GM19240 (cell line): ENCODE data around the gene FRAT1.
"Not testable (repeated sequence)": the region's sequence is repeated elsewhere in the genome, so short reads cannot be mapped to it uniquely, and the experiment has no call there.

Experiments used
- DNase-seq: peaks from one replicate; pipeline ENCODE4 v3.0.0; 2011; ENCODE audit warnings: low spot score; ENCODE audit not compliant: insufficient read length

The FRAT1 gene, protein sequence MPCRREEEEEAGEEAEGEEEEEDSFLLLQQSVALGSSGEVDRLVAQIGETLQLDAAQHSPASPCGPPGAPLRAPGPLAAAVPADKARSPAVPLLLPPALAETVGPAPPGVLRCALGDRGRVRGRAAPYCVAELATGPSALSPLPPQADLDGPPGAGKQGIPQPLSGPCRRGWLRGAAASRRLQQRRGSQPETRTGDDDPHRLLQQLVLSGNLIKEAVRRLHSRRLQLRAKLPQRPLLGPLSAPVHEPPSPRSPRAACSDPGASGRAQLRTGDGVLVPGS

GRCh38 chr10:97318772-97319651 is at the start of gene FRAT1:
Gene FRAT1 (plus strand): TSS chr10:97319271. CDS start chr10:97319454, 183 bp downstream.
- no peak for DNase-seq

DNA sequence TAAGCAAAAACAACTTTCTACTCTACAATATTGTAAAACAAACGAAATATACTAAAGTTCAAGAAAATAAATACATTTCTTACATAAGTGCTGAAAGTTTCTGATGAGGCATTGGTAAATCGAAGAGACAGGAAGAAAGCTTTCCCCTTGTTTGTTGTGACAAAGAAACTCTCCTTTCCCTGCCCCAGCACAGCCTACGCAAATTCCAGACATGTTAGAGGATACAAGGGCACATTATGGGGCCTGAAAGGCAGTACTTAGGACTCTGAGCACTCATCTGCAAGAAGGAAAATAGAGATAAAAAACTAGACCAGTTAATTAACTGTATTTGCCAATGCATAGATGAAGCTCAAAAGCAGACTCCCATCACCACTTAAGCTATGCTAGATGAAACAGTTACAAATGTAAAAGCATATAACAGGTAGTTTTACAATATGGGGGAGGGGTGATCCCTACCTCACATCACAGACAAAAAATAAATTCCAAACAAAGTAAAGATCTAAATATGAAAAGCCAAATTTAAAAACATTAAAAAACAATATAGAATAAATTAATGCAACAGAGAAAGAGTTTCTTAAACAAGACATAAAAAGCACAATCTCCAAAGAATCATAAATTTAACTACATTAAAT is 48.4 kb upstream of the FRAT1 start:
- DNase-seq: no peak

GRCh38 chr10:97273700-97274099 is 45.4 kb upstream of the FRAT1 start:
- no peak for DNase-seq

DNA sequence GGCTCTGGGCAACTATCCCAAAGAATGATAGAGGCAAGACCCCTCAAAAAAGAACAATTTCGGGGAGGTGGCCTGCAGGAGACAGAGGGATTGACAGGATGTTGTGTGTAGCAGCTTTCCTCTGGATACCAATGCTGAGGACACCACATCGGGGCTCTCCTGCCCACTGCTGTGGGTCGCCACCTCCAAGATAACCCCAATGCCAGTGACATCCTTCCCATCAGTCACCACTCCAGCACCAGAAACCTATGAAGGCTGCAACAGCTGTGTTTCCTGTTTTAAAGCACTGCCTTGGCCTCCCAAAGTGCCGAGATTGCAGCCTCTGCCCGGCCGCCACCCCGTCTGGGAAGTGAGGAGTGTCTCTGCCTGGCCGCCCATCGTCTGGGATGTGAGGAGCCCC is 44.2 kb upstream of the FRAT1 start:
- DNase-seq: no peak

- no peak for DNase-seq
Measured at GRCh38 chr10:97277551-97277950, 41.5 kb upstream of the FRAT1 start.

DNA sequence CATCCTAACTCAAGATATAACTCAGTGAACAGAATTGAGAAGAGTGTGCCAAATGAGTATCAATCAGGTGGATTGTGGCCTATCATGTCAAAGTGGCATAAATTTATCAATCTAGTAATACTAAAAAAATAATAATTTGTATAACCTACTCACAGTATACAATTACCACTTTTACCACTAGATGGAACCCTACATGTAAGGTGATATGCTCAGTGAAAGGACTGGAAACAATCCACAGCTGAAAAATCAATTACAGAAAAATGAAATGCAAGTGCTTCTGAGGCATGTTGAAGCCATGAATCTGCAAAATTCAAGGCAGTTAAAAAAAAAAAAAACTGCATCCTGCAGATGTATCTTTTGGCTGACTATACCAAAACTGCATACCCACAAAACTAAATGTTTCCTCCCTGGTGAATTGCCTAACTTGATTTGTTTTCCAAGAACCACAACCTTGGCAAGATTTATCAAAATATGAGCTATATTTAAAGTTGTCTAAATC is 40.5 kb upstream of the FRAT1 start:
- DNase-seq: no peak

DNA sequence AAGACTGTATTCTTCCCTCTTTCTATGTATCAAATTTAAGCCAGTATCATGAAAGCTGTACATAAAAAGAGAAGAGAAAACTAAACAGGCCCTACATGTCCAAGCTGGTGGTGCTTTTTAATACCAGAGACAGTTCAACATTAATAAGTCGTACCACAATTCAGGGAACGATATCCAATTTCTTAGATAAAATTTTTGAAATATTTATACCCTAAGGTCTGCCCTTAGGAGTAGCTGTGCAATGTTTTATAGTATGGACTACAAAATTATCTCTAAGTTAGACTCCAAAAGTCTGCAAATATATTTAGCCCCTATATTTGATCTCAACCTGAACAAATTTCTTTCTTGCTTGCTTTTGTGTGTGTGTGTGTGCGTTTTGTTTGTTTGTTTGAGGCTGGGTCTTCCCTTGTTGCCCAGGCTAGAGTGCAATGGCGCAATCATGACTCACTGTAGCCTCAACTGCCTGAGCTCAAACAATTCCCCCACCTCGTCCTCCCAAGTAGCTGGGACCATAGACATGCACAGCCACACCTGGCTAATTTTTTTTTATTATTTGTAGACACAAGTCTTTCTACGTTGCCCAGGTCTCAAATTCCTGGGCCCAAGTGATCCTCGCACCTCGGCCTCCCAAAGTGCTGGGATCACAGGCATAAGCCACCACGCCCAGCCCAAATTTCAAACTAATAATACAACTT is 39.8 kb upstream of the FRAT1 start:
- no peak for DNase-seq

DNA sequence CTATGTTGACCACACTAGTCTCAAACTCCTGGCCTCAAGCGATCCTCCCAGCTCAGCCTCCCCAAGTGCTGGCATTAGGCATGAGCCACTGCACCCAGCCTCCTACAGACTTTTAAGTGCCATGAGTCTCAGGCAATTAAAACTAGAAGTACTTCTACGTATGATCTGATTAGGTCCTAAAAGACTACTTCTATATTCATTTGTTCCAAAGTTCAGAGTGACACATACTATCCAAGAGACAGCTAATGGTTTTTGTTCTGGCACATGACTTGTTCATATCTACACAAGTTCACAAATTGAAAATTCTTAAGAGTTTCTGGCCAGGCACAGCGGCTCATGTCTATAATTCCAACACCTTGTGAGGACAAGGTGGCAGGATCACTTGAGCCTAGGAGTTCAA is 38.3 kb upstream of the FRAT1 start:
- DNase-seq: no peak

DNA sequence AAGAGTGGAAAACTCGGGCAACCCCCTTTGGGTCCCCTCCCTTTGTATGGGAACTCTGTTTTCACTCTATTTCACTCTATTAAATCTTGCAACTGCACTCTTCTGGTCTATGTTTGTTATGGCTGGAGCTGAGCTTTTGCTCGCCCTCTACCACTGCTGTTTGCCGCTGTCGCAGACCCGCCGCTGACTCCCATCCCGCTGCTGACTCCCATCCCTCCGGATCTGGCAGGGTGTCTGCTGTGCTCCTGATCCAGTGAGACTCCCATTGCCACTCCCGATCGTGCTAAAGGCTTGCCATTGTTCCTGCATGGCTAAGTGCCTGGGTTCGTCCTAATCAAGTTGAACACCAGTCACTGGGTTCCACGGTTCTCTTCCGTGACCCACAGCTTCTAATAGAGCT is 29.0 kb upstream of the FRAT1 start:
- not testable (repeated sequence) for DNase-seq

GRCh38 chr10:97290576-97291356 is 28.3 kb upstream of the FRAT1 start:
- not testable (repeated sequence) for DNase-seq

- DNase-seq: no peak
Measured at GRCh38 chr10:97291357-97292096, 27.5 kb upstream of the FRAT1 start.

- DNase-seq: peak; percentile 91
Measured at GRCh38 chr10:97292097-97292861, 26.8 kb upstream of the FRAT1 start, which contains the start of gene ARHGAP19. Gene ARHGAP19 (minus strand): TSS chr10:97292637. CDS start chr10:97292627, 10 bp downstream.

- no peak for DNase-seq
Measured at GRCh38 chr10:97292862-97293198, 26.2 kb upstream of the FRAT1 start.

- DNase-seq: no peak
Measured at GRCh38 chr10:97297556-97298222, 21.4 kb upstream of the FRAT1 start.

DNA sequence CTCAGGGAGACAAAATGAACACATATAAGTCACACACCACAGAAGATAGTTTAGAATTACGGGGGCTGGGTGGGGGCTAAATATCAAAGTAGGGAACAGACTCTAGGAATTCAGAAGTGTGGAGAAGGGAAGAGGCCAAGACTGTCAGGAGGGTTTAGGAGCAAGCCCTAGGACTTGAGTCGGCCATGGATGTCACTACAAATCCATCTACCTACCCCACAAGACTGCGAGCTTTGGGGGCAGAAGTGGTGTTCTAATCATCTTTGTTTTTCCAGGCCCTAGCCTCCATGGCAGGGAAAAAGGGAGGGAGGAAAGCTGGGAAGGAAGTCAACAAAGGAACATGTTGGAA is 20.9 kb upstream of the FRAT1 start:
- DNase-seq: no peak

DNA sequence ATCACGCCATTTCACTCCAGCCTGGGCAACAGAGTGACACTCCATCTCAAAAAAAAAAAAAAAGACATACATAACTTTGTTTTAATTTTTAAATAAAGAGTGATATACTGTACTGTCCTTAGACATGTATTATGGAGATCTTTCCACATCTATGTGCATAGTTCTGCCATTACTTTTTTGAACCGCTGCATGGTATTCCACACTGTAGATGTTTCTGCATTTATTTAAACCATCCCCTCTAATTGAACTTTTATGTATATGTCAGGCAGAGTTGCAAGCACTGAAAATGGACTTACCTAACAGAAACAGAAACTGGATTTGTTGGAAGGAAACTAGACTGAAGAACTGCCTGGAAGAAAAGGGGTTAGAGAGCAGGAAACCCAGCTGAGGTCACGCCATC is 18.1 kb upstream of the FRAT1 start:
- no peak for DNase-seq

GRCh38 chr10:97302088-97302791 is 16.8 kb upstream of the FRAT1 start:
- DNase-seq: no peak

- no peak for DNase-seq
Measured at GRCh38 chr10:97307441-97307840, 11.6 kb upstream of the FRAT1 start.
